HG02763 (cell line): Measurements from ENCODE around the gene ERVV-1.
"Not testable (repeated sequence)": the region's sequence is repeated elsewhere in the genome, so short reads cannot be mapped to it uniquely, and the experiment has no call there.

Source experiments
- ATAC-seq: cut with Tn5 transposase; IDR thresholded peaks from one replicate; pipeline ENCODE4 v1.9.1; 2021; ENCODE audit warnings: mild to moderate bottlenecking, moderate library complexity; ENCODE audit not compliant: unreplicated experiment

Gene ERVV-1

DNA sequence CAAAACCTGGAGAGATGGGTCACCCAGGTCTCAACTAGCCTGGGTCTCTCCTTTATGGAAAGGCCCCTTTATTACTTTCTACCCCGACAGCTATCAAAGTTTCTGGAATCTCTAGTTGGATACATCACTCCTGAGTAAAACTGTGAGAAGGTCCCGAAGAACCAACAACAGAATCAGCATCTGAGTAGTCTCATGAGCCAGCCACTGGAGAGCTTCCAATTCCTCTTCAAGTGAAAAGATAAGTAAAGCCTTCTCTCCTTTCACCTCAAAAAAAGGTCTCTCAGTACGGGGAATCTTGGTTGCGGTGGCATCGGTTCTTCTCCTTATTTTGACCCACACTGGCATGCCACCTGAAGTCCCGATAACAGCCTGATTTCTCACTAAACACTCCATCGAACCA lies at the start of gene ERVV-1:
ERVV-1 (plus strand) TSS at position 301 of the 400 bp plus-strand sequence. CDS start 170 bp downstream, outside the sequence.
- ATAC-seq, result no peak

GRCh38 chr19:52967772-52968171 lies 45.9 kb upstream of the ERVV-1 start:
- ATAC-seq, result no peak

GRCh38 chr19:52981329-52981728 lies 32.4 kb upstream of the ERVV-1 start:
- ATAC-seq, result no peak

DNA sequence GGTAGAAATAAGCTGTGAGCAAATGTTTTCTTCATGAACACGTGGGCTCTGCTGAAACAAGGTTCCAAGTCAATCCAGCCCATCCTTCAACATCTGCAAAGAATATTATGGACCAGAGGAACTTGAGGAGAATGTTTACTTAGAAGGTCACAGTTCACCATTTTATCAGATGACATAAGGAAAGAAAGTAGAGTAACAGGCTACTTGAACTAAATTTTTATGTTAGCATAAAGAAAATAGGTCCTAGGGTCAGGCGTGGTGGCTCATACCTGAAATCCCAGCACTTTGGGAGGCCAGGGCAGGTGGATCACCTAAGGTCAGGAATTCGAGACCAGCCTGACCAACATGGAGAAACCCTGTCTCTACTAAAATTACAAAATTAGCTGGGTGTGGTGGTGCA lies 30.6 kb upstream of the ERVV-1 start:
- ATAC-seq, result not testable (repeated sequence)

GRCh38 chr19:52987221-52987620 lies 26.5 kb upstream of the ERVV-1 start:
- no peak for ATAC-seq

GRCh38 chr19:52988506-52988905 lies 25.2 kb upstream of the ERVV-1 start:
- ATAC-seq, result no peak

DNA sequence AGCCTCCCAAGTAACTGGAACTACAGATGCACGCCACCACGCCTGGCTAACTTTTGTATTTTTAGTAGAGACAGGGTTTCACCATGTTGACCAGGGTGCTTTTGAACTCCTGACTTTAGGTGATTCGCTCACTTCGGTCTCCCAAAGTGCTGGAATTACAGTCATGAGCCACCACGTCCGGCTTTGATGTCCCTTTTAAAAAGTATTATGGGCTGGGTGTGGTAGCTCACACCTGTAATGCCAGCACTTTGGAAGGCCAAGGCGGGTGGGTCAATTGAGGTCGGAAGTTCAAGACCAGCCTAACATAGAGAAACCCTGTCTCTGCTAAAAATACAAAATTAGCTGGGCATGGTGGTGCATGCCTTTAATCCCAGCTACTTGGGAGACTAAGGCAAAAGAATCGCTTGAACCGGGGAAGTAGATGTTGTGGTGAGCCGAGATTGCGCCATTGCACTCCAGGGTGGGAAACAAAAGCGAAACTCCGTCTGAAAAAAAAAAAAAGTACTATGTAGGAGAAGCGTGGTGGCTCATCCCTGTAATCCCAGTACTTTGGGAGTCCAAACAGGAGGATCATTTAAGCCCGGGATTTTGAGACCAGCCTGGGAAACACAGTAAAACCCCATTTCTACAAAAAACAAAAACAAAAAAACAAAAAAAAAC lies 22.8 kb upstream of the ERVV-1 start:
- ATAC-seq, result no peak

- ATAC-seq, result no peak
These were observed 22.2 kb upstream of the ERVV-1 start for GRCh38 chr19:52991484-52991883.

DNA sequence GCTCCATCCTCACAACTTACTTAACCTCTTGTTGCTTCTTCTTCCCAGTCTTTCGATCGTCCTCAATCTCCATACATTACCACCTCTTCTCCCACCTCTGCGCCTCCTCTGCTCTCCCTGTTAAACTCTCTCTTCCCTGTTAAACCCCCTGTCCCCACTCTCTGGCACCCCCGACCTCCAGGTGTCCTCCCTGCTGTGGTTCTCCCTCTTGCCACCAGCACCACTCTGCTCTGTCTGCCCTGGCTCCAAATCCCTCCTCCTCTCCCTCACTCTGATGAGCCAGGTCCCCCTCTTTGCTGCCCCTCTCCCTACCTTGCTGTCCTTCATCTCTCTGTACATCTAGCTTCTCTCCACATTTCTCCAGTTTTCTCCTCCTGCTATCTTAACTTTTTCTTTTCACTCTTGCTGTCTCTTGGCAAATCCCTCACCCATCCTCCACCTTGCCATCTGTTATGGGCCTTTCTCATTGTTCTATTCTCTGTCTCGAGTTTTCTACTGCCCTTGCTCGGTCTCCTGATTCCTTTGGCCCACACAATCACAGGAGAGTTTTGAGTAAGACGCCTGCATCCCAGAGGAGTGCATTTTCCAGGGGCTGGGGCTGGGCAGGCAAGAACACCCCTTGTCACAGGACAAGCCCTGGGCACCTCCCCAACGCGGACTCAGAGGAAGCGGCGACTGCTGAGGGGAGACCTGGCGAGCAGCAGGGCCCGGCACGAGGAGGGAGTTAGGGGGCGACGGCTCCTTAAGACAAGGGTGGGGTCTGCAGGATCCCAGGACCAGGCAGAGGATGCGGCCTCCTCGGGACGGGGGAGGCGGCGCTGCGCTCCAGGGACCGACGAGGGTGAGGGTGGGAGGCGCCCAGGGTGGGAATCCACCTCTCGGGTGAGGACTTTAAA lies 21.4 kb upstream of the ERVV-1 start:
- ATAC-seq, result no peak

- ATAC-seq, result no peak
These were observed 20.2 kb upstream of the ERVV-1 start for GRCh38 chr19:52993342-52994178.

- ATAC-seq, result no peak
These were observed 18.0 kb upstream of the ERVV-1 start for GRCh38 chr19:52995711-52996110.

DNA sequence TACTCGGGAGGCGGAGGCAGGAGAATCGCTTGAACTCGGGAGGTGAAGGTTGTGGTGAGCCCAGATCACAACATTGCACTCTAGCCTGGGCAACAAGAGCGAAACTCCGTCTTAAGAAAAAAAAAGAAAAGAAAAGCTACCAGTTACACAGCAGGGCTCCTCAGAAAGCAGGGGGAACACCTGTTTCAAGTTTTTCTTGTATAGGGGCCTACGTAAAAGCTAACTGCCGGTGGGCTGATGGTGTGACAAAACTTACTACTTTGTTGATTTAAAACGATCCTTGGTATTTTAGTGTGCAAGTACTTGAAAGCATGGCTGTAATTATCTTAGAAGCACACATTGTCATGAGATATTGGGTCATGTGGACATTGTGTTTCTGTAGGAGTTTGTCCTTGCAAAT lies 15.7 kb upstream of the ERVV-1 start:
- no peak for ATAC-seq

GRCh38 chr19:53002479-53002878 lies 11.2 kb upstream of the ERVV-1 start:
- no peak for ATAC-seq

DNA sequence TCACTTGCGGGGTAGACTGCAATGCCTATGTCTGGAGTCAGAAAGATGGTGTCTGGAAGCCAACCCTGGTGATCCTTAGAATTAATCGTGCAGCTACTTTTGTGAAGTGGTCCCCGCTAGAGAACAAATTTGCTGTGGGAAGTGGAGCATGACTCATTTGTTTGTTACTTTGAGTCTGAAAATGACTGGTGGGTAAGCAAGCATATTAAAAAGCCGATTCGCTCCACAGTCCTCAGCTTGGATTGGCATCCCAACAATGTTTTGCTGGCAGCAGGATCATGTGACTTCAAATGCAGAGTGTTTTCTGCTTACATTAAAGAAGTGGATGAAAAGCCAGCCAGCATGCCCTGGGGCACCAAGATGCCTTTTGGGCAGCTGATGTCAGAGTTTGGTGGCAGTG lies 9.5 kb upstream of the ERVV-1 start:
- no peak for ATAC-seq

- no peak for ATAC-seq
These were observed 6.5 kb upstream of the ERVV-1 start for GRCh38 chr19:53007200-53007599.

GRCh38 chr19:53007606-53008005 lies 6.1 kb upstream of the ERVV-1 start:
- no peak for ATAC-seq

DNA sequence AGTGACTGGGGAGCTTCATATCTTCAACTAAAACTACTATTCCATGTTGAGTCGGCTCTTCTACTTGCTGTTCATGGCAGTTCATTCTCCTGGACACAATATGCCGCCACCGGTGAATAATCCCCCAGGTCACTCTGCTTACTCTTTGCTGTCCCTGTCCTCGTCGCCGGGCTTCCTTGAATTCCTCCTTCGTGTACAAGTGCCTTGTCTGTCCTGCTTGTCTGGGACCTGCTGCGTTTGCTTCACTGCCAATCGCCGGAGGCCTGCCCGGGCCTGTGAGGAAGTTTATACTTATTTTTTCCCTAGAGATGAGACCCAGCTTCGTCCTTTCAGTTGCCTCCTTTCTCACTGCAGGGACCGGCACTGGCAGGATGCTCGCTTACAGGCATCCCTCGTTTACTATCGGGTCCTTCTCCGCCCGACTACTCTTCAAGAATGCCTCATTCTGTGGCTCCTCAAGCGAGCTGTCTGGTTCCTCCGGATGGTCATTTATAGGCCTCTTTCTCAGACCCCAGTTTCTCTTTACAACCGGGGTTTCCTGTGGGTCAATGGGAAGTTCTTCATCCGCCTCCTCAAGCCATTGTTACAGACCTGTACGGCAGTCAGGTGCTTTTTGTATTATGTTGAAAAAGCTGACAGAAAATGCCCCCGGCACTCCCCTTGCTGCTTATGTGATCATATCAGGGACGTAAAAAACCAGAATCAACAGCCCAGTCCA lies 5.5 kb upstream of the ERVV-1 start:
- no peak for ATAC-seq

DNA sequence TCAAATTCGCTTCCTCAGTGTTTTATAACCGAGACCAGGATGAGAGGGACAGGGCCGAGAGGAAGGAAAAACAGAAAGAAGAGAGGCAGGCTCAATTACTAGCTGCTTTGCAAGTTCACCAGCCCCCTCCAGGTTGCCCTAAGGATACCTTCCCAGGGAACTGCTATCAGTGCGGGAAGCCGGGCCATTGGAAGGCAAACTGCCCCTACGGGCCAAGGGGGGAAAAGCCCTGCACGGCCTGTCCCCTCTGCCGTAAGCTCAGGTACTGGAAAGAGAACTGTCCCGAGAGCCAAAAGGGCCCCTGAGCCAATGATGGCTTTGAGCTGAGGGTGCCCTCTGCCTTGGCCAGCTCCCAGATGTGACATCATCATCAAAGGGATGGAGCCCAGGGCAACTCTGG lies 3.2 kb upstream of the ERVV-1 start:
- ATAC-seq, result no peak

- ATAC-seq, result no peak
These were observed 1.7 kb upstream of the ERVV-1 start for GRCh38 chr19:53012006-53012405.

GRCh38 chr19:53015159-53015558 lies 1.4 kb downstream of the ERVV-1 start:
- ATAC-seq, result no peak

DNA sequence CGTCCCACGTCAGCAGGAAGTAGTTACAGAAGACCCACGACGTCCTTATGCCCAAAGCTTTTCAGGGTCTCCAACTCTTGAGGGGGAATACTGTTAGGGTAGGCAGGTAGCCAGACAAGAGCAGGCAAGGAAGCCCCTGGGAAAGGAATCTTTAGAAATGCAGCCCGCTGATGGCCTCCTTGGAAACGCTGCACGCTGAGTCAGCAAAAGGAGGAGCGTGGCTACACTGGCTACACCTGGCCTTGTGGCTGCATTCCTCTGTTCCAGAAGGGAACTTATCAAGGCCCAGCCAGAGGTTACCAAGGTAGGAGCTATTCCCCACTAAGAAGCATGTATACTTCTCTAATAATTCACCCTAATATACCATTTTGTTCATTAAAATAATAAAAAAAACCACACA lies 2.0 kb downstream of the ERVV-1 start:
- ATAC-seq, result no peak
